Lung (tissue), 12 donors: ENCODE measurements around the gene MAU2. TPM values are rescaled to one million over a fixed set of nuclear protein-coding genes. Genes with fewer than 3 reads are reported as not detected.

Experiments
- ATAC-seq: fragments of 200-7000 bp; cut with Tn5 transposase; one replicate; pipeline ENCODE4 v1.9.1; 2020; ENCODE audit warnings: moderate number of reproducible peaks; ENCODE audit not compliant: insufficient read depth, low FRiP score
- DNase-seq, 3 donors: peaks; one replicate each; pipeline ENCODE4 v3.0.0-alpha.2; 2013 to 2017
- H3K27ac ChIP-seq, 2 donors: one replicate each; pipeline ENCODE4 v1.5.1; 2013; ENCODE audit warnings: mild to moderate bottlenecking in 2 of 2, moderate library complexity in 2 of 2, control low read depth in 1 of 2, inconsistent platforms in 1 of 2, low read depth in 1 of 2, low read length in 1 of 2
- H3K27me3 ChIP-seq, 3 donors: one replicate each; pipeline ENCODE4 v1.5.1; 2013; ENCODE audit warnings: low read length in 2 of 3; ENCODE audit not compliant: control insufficient read depth in 3 of 3, insufficient read depth in 3 of 3
- H3K36me3 ChIP-seq, 4 donors: one replicate each; pipeline ENCODE4 v1.5.1; 2013; ENCODE audit warnings: low read length in 4 of 4, mild to moderate bottlenecking in 1 of 4, moderate library complexity in 1 of 4; ENCODE audit not compliant: control insufficient read depth in 4 of 4, insufficient read depth in 4 of 4
- H3K4me1 ChIP-seq, 5 donors: one replicate each; pipeline ENCODE4 v1.5.1; 2013; ENCODE audit warnings: low read length in 5 of 5, mild to moderate bottlenecking in 2 of 5, moderate library complexity in 1 of 5; ENCODE audit not compliant: control insufficient read depth in 5 of 5, insufficient read depth in 5 of 5
- H3K4me3 ChIP-seq: one replicate; pipeline ENCODE4 v1.5.1; 2013; ENCODE audit warnings: mild to moderate bottlenecking, control low read depth, moderate library complexity
- H3K9ac ChIP-seq, 2 donors: one replicate each; pipeline ENCODE4 v1.5.1; 2013; ENCODE audit warnings: low read length in 2 of 2, control low read depth in 1 of 2; ENCODE audit not compliant: insufficient read depth in 1 of 2
- H3K9me3 ChIP-seq, 4 donors: one replicate each; pipeline ENCODE4 v1.5.1; 2013; ENCODE audit warnings: low read length in 3 of 4, mild to moderate bottlenecking in 1 of 4, moderate library complexity in 1 of 4; ENCODE audit not compliant: control insufficient read depth in 4 of 4, insufficient read depth in 3 of 4
- WGBS, 2 donors: extraction: QIAGEN DNeasy Blood & Tissue Kit; methylation state at CpG; one replicate each; pipeline ENCODE4 v1.1.7; 2013; 5-methylcytosine and 5-hydroxymethylcytosine counted together
- polyA plus RNA-seq, 2 donors: library from polyadenylated mRNA; stranded (reverse); fragments of 200-250 nt; gene quantifications; one replicate each; pipeline ENCODE4 v1.2.1, GENCODE V29; 2013
- total RNA-seq, 2 donors: library from RNA; depleted of rRNA in 1 of 2; stranded (reverse); fragments of >200 nt in 1 of 2; gene quantifications; one replicate each; pipeline ENCODE4 v1.2.1, GENCODE V29; 2014 to 2021
- TF ChIP-seq, protein P1 (sequence below): IDR thresholded peaks from 2 replicates; pipeline ENCODE4 v1.5.1; 2012; ENCODE audit warnings: mild to moderate bottlenecking; ENCODE audit errors: control extremely low read depth, extremely low read depth
- donor health status: control.
- donor health status: control.
- donor health status: Bipolar disorder and iron deficiency.
- donor health status: healthy.
- donor health status: DM: yes; HTN: yes; CAD: no.

The MAU2 gene
- total and polyA plus RNA-seq, 4 donors = 21.6 to 68.0 (median 44.5) TPM

GRCh38 chr19:19274716-19275565, 45.7 kb upstream of the MAU2 start:
- peaks cover 2 to 44% (median 8%) of the 10 kb centered on the region in 4 donors for H3K36me3 ChIP-seq
- no peak overlapping the region for H3K9ac ChIP-seq
- 71 to 74% methylated on average over 9 of the region's 9 CpGs for WGBS, 2 donors
- H3K9me3 ChIP-seq = peaks cover 0 to 8% (median 0%) of the 10 kb centered on the region in 4 donors
- H3K4me3 ChIP-seq = no peak overlapping the region
- ATAC-seq (no peak), DNase-seq (no peak)
- TF ChIP-seq, protein P1, sequence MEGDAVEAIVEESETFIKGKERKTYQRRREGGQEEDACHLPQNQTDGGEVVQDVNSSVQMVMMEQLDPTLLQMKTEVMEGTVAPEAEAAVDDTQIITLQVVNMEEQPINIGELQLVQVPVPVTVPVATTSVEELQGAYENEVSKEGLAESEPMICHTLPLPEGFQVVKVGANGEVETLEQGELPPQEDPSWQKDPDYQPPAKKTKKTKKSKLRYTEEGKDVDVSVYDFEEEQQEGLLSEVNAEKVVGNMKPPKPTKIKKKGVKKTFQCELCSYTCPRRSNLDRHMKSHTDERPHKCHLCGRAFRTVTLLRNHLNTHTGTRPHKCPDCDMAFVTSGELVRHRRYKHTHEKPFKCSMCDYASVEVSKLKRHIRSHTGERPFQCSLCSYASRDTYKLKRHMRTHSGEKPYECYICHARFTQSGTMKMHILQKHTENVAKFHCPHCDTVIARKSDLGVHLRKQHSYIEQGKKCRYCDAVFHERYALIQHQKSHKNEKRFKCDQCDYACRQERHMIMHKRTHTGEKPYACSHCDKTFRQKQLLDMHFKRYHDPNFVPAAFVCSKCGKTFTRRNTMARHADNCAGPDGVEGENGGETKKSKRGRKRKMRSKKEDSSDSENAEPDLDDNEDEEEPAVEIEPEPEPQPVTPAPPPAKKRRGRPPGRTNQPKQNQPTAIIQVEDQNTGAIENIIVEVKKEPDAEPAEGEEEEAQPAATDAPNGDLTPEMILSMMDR = no peak
- H3K4me1 ChIP-seq = peaks cover 0 to 16% (median 6%) of the 10 kb centered on the region in 5 donors
- H3K27me3 ChIP-seq = no peaks in the 10 kb centered on the region
- H3K27ac ChIP-seq = peak overlapping the region in 1 of 2 donors; percentile 15

- no peaks in the 10 kb centered on the region for H3K27me3 ChIP-seq
- no peak overlapping the region for H3K4me3 ChIP-seq
- no peak for DNase-seq
- peaks cover 0 to 16% (median 6%) of the 10 kb centered on the region in 5 donors for H3K4me1 ChIP-seq
- H3K9ac ChIP-seq = no peak overlapping the region
- no peak overlapping the region for H3K27ac ChIP-seq
- TF ChIP-seq, protein P1 = no peak
- 88 to 93% methylated on average over 12 of the region's 12 CpGs for WGBS, 2 donors
- H3K9me3 ChIP-seq = peaks cover 0 to 8% (median 0%) of the 10 kb centered on the region in 4 donors
- peaks cover 4 to 57% (median 10%) of the 10 kb centered on the region in 4 donors for H3K36me3 ChIP-seq
- no peak for ATAC-seq
Measured at GRCh38 chr19:19276386-19276785, 44.2 kb upstream of the MAU2 start.

- Histone ChIP-seq H3K36me3 (peaks cover 4 to 60% (median 12%) of the 10 kb centered on the region in 4 donors), H3K4me3 (no peak overlapping the region), H3K9ac (no peak overlapping the region), H3K4me1 (peaks cover 0 to 16% (median 6%) of the 10 kb centered on the region in 5 donors), H3K27me3 (no peaks in the 10 kb centered on the region), H3K9me3 (peaks cover 0 to 7% (median 0%) of the 10 kb centered on the region in 4 donors), H3K27ac (no peak overlapping the region)
- 92 to 98% methylated on average over 19 to 20 of the region's 20 CpGs for WGBS, 2 donors
- DNase-seq (no peak), ATAC-seq (no peak)
- TF ChIP-seq, protein P1 = no peak
Measured at GRCh38 chr19:19276851-19277250, 43.8 kb upstream of the MAU2 start.
